Smooth muscle cell (in vitro differentiated cells): Measurements from ENCODE around the gene SETX. TPM values are rescaled to one million over a fixed set of nuclear protein-coding genes. Genes with fewer than 3 reads are reported as not detected.

Experiments used
- DNase-seq: peaks from one replicate; lab custom pipeline; 2025; ENCODE audit not compliant: unreplicated experiment; lab: John Stamatoyannopoulos, UW
- H2AFZ ChIP-seq: fragments of 200-600 bp; sonication (generic); 2 replicates; pipeline ENCODE4 v1.6.0; 2016; ENCODE audit warnings: antibody characterized with exemption, low read depth, mild to moderate bottlenecking
- H3F3A ChIP-seq: fragments of 200-600 bp; sonication (generic); 2 replicates; pipeline ENCODE4 v1.6.0; 2017; ENCODE audit warnings: antibody characterized with exemption, low read depth
- H3K27ac ChIP-seq: fragments of 200-600 bp; sonication (generic); 2 replicates; pipeline ENCODE4 v1.5.1; 2016; ENCODE audit warnings: low read depth, mild to moderate bottlenecking
- H3K27me3 ChIP-seq: fragments of 200-600 bp; sonication (generic); 2 replicates; pipeline ENCODE4 v1.6.1; 2016; ENCODE audit warnings: low read depth, mild to moderate bottlenecking
- H3K36me3 ChIP-seq: fragments of 200-600 bp; sonication (generic); 2 replicates; pipeline ENCODE4 v1.5.1; 2016; ENCODE audit warnings: low read depth
- H3K4me1 ChIP-seq: fragments of 200-600 bp; sonication (generic); 2 replicates; pipeline ENCODE4 v1.5.1; 2016; ENCODE audit warnings: low read depth
- H3K4me2 ChIP-seq: fragments of 200-600 bp; sonication (generic); 2 replicates; pipeline ENCODE4 v1.6.0; 2016; ENCODE audit warnings: mild to moderate bottlenecking
- H3K4me3 ChIP-seq: fragments of 200-600 bp; sonication (generic); 2 replicates; pipeline ENCODE4 v1.5.1; 2016; ENCODE audit warnings: mild to moderate bottlenecking
- H3K79me2 ChIP-seq: fragments of 200-600 bp; sonication (generic); 2 replicates; pipeline ENCODE4 v1.6.0; 2016; ENCODE audit warnings: low read depth, mild to moderate bottlenecking
- H3K9ac ChIP-seq: fragments of 200-600 bp; sonication (generic); 2 replicates; pipeline ENCODE4 v1.6.0; 2016; ENCODE audit warnings: low read depth
- H3K9me3 ChIP-seq: fragments of 200-600 bp; sonication (generic); replicated peaks from 2 replicates; pipeline ENCODE4 v1.5.1; 2016; ENCODE audit warnings: low read depth
- H4K20me1 ChIP-seq: fragments of 200-600 bp; sonication (generic); 2 replicates; pipeline ENCODE4 v1.6.0; 2016; ENCODE audit warnings: low read depth
- CTCF ChIP-seq: fragments of 200-600 bp; sonication (generic); IDR thresholded peaks from 2 replicates; pipeline ENCODE4 v1.5.1; 2017; ENCODE audit warnings: borderline replicate concordance, mild to moderate bottlenecking, antibody characterized with exemption; ENCODE audit not compliant: insufficient read depth, poor library complexity, severe bottlenecking
- WGBS: methylation state at CpG from one replicate; pipeline ENCODE4 v1.1.7; 2016; ENCODE audit warnings: low lambda C conversion rate; 5-methylcytosine and 5-hydroxymethylcytosine counted together
- polyA plus RNA-seq: library from polyadenylated mRNA; unstranded; fragments of >200 nt; fragmentation: Nextera tagmentation; extraction: Ambion mirVana; gene quantifications from 2 replicates; pipeline ENCODE4 v1.2.1, GENCODE V29; 2016
- total RNA-seq: library from RNA; depleted of rRNA; stranded (reverse); fragments of >200 nt; gene quantifications from 2 replicates; pipeline ENCODE4 v1.2.3, GENCODE V29; 2014

SETX gene
- total and polyA plus RNA-seq, 2 experiments from 2014 or later, result 11.4 to 50.9 TPM

- peaks cover 28% of the 10 kb centered on the region for H3K36me3 ChIP-seq
- 97% methylated on average over 11 of the region's 11 CpGs for WGBS
- H3K27me3 ChIP-seq, result no peaks in the 10 kb centered on the region
- TF ChIP-seq CTCF, result no peak
- H3K4me1 ChIP-seq, result no peaks in the 10 kb centered on the region
- H3K27ac ChIP-seq, result no peak overlapping the region
- H3F3A ChIP-seq, result no peaks in the 10 kb centered on the region
- no peaks in the 10 kb centered on the region for H3K79me2 ChIP-seq
- no peaks in the 10 kb centered on the region for H3K9me3 ChIP-seq
- H4K20me1 ChIP-seq, result peaks cover 4% of the 10 kb centered on the region
- no peak overlapping the region for H2AFZ ChIP-seq
- no peak overlapping the region for H3K9ac ChIP-seq
- H3K4me2 ChIP-seq, result no peak overlapping the region
- DNase-seq, result no peak
- no peak overlapping the region for H3K4me3 ChIP-seq
These were observed 40.8 kb upstream of the SETX start for GRCh38 chr9:132395560-132395959.

- H3K4me3 ChIP-seq, result no peak overlapping the region
- no peaks in the 10 kb centered on the region for H3K4me1 ChIP-seq
- 95% methylated on average over 11 of the region's 11 CpGs for WGBS
- no peaks in the 10 kb centered on the region for H4K20me1 ChIP-seq
- no peak overlapping the region for H3K27ac ChIP-seq
- H2AFZ ChIP-seq, result no peak overlapping the region
- H3F3A ChIP-seq, result no peaks in the 10 kb centered on the region
- no peak for TF ChIP-seq CTCF
- DNase-seq, result no peak
- H3K4me2 ChIP-seq, result no peak overlapping the region
- no peaks in the 10 kb centered on the region for H3K9me3 ChIP-seq
- no peaks in the 10 kb centered on the region for H3K27me3 ChIP-seq
- H3K79me2 ChIP-seq, result no peaks in the 10 kb centered on the region
- peaks cover 25% of the 10 kb centered on the region for H3K36me3 ChIP-seq
- no peak overlapping the region for H3K9ac ChIP-seq
These were observed 36.7 kb upstream of the SETX start for GRCh38 chr9:132391449-132391848.

GRCh38 chr9:132390966-132391365 lies 36.2 kb upstream of the SETX start:
- no peak for TF ChIP-seq CTCF
- DNase-seq, result no peak
- Histone ChIP-seq H2AFZ (no peak overlapping the region), H3F3A (no peaks in the 10 kb centered on the region), H3K4me1 (no peaks in the 10 kb centered on the region), H3K79me2 (no peaks in the 10 kb centered on the region), H3K9me3 (no peaks in the 10 kb centered on the region), H3K9ac (no peak overlapping the region), H3K27ac (no peak overlapping the region), H3K36me3 (peaks cover 25% of the 10 kb centered on the region), H4K20me1 (no peaks in the 10 kb centered on the region), H3K27me3 (no peaks in the 10 kb centered on the region), H3K4me3 (no peak overlapping the region), H3K4me2 (no peak overlapping the region)
- 90% methylated on average over 7 of the region's 7 CpGs for WGBS

- no peaks in the 10 kb centered on the region for H3K27me3 ChIP-seq
- H3K4me3 ChIP-seq, result no peak overlapping the region
- H3K9me3 ChIP-seq, result no peaks in the 10 kb centered on the region
- H3K36me3 ChIP-seq, result peaks cover 17% of the 10 kb centered on the region
- no peaks in the 10 kb centered on the region for H4K20me1 ChIP-seq
- no peak overlapping the region for H3K27ac ChIP-seq
- no peaks in the 10 kb centered on the region for H3K4me1 ChIP-seq
- no peak for TF ChIP-seq CTCF
- H3K4me2 ChIP-seq, result no peak overlapping the region
- H3K79me2 ChIP-seq, result no peaks in the 10 kb centered on the region
- H3F3A ChIP-seq, result no peaks in the 10 kb centered on the region
- DNase-seq, result no peak
- H3K9ac ChIP-seq, result no peak overlapping the region
- no peak overlapping the region for H2AFZ ChIP-seq
- WGBS, result 95% methylated on average over 7 of the region's 7 CpGs
These were observed 32.3 kb upstream of the SETX start for GRCh38 chr9:132387133-132387532.
